Measurements from ENCODE around the gene EZR. TPM values are rescaled to one million over a fixed set of nuclear protein-coding genes. Genes with fewer than 3 reads are reported as not detected.
A peak's percentile ranks its signal among the peaks of the same experiment; 100 is the strongest.

The EZR gene
- total RNA-seq, 4 donors from 2014 or later: 83.7 to 168 (median 144) TPM

DNA sequence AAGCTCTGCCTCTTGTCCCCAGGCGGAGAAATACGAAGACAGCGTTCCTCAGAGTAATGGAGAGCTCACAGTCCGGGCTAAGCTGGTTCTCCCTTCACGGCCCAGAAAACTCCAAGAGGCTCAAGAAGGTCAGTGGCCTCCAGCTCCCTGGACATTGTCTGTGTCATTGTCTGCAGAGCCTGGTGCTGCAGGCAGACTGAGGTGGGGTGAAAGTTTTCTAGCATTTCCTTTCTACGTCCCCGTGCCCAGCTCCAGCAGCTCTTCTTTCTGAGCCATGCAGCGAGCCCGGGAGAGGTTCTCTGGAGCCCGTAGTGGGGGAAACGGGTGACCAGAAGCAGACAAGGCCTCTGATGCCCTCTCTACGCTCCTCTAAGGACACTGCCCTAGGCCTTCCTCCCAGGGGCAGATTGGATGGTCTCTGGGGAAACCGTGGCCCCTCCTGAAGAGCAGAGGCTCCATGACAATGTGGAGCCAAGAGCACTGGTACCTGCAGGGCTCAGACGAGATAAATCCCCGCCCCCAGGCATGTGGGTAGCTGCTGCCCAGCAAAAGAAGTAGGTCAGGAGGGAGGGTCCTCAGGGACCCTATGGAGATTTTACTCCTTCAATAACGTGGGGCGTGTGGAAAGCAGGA is 58.4 kb downstream of the EZR start:
- no peaks in the 10 kb centered on the region for H3K9me3 ChIP-seq
- H3K4me1 ChIP-seq: no peaks in the 10 kb centered on the region
- no peak overlapping the region for H3K4me3 ChIP-seq
- peaks cover 0 to 37% (median 0%) of the 10 kb centered on the region in 3 donors for H3K36me3 ChIP-seq
- H3K27ac ChIP-seq: peak overlapping the region in 1 of 4 donors; percentile 5
- WGBS, 2 donors: 72 to 78% methylated on average over 17 of the region's 17 CpGs
- no peaks in the 10 kb centered on the region for H3K27me3 ChIP-seq
- no peak for DNase-seq (ENCODE audit: low spot score in 2 of 2)
- no peak for TF ChIP-seq EP300 (IDR thresholded peaks at IDR 0.05)
- TF ChIP-seq, protein P1, sequence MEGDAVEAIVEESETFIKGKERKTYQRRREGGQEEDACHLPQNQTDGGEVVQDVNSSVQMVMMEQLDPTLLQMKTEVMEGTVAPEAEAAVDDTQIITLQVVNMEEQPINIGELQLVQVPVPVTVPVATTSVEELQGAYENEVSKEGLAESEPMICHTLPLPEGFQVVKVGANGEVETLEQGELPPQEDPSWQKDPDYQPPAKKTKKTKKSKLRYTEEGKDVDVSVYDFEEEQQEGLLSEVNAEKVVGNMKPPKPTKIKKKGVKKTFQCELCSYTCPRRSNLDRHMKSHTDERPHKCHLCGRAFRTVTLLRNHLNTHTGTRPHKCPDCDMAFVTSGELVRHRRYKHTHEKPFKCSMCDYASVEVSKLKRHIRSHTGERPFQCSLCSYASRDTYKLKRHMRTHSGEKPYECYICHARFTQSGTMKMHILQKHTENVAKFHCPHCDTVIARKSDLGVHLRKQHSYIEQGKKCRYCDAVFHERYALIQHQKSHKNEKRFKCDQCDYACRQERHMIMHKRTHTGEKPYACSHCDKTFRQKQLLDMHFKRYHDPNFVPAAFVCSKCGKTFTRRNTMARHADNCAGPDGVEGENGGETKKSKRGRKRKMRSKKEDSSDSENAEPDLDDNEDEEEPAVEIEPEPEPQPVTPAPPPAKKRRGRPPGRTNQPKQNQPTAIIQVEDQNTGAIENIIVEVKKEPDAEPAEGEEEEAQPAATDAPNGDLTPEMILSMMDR (IDR thresholded peaks at IDR 0.05): no peak
- TF ChIP-seq POLR2A (IDR thresholded peaks at IDR 0.05): no peak

DNA sequence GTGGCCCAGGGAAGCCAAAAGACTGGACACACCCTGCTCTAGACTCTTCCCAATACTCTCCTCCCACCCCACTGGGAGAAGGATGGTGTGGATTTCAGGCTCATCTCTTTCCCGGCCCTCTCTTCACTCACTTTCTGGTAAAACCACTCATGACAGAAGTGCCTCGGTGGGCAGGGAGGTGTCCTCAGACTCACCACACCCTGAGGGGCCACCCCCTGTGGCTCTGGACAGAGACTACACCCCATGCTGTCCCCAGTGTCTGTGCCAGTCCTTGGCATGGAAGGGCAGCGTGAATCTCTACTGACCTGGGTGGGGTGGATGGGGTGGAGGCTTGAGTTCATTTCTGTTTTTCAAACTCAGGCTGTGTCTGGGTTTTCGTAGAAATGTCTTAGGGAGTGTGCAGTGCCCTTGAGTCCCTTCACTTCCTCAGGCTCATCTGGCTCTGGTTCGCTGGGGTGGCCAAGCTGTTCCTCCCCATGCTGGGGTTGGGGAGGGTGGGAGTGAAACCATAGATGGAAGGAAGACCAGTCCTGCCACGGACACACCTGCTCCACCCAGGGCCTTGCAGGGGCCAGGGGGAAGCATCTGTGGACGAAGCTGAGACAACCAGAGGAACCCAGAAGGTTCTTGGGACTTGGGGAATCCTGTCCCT is 59.1 kb downstream of the EZR start:
- Histone ChIP-seq H3K27me3 (no peaks in the 10 kb centered on the region), H3K9me3 (no peaks in the 10 kb centered on the region), H3K27ac (peak overlapping the region in 1 of 4 donors; percentile 5), H3K4me3 (no peak overlapping the region), H3K36me3 (peaks cover 0 to 30% (median 0%) of the 10 kb centered on the region in 3 donors), H3K4me1 (no peaks in the 10 kb centered on the region)
- TF ChIP-seq, protein P1 (IDR thresholded peaks at IDR 0.05): no peak
- TF ChIP-seq POLR2A (IDR thresholded peaks at IDR 0.05): no peak
- TF ChIP-seq EP300 (IDR thresholded peaks at IDR 0.05): no peak
- 65 to 80% methylated on average over 7 of the region's 7 CpGs for WGBS, 2 donors
- no peak for DNase-seq (ENCODE audit: low spot score in 2 of 2)

DNA sequence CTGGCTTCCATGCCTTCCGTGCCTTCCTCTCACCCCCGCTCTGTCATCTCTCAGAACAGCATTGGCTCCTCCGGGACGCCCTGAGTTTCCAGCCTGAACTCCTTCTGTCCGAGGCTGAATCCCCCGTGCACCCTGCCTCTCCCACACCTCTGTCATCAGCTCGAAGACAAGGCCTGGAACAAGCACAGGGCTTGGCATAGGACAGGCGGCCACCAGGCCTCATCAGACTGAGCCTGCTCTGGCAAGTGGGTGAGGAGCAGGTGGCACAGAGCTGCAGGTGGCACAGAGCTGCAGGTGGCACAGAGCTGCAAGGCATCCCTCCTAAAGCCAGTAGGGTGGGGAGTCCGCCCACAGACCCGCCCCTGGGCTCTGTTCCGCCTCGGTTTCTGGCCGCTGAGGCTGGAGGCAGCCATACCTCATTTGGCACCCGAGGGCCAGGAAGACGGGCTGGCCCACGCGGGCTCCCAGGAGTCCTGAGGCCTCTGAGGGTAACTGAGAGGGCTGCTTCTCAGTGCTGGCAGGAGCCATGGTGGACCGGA is 60.2 kb downstream of the EZR start:
- Histone ChIP-seq H3K4me1 (no peaks in the 10 kb centered on the region), H3K27me3 (no peaks in the 10 kb centered on the region), H3K27ac (no peak overlapping the region), H3K4me3 (no peak overlapping the region), H3K9me3 (no peaks in the 10 kb centered on the region), H3K36me3 (peaks cover 0 to 20% (median 0%) of the 10 kb centered on the region in 3 donors)
- TF ChIP-seq POLR2A (IDR thresholded peaks at IDR 0.05) (no peak), EP300 (IDR thresholded peaks at IDR 0.05) (no peak)
- TF ChIP-seq, protein P1 (IDR thresholded peaks at IDR 0.05): no peak
- 81 to 87% methylated on average over 8 to 10 of the region's 18 CpGs for whole genome bisulfite sequencing, 2 donors
- DNase-seq (ENCODE audit: low spot score in 2 of 2): no peak

DNA sequence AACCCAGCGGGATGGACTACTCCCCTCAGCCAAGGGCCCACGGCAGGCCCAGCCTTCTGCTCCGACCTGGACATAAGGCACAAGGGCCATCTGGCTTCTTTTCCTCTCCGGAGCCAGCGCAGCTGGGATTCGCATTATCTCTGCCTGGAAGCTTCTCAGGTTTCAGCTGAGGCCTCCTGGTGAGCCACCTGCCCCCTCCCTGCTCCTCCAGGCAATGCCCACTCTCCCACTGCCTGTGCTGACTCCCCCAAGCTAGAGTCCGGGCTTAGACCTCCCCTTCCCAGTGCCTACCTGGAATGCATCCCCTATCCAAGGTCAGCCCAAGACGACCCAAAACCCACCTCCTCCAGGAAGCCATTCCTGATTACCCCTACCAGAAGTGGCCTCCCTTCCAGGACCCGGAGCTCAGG is 60.7 kb downstream of the EZR start:
- H3K9me3 ChIP-seq: no peaks in the 10 kb centered on the region
- WGBS, 2 donors: 63 to 69% methylated on average over 8 to 9 of the region's 9 CpGs

More for the DNA sequence above, 60.7 kb downstream of the EZR start:
- no peaks in the 10 kb centered on the region for H3K27me3 ChIP-seq
- no peak for TF ChIP-seq POLR2A (IDR thresholded peaks at IDR 0.05)
- TF ChIP-seq EP300 (IDR thresholded peaks at IDR 0.05): no peak
- TF ChIP-seq, protein P1 (IDR thresholded peaks at IDR 0.05): no peak
- no peak for DNase-seq (ENCODE audit: low spot score in 2 of 2)
- no peaks in the 10 kb centered on the region for H3K4me1 ChIP-seq
- H3K4me3 ChIP-seq: no peak overlapping the region
- peaks cover 0 to 16% (median 0%) of the 10 kb centered on the region in 3 donors for H3K36me3 ChIP-seq
- no peak overlapping the region for H3K27ac ChIP-seq

All from tibial nerve (tissue), 4 donors.